Neural progenitor cell (in vitro differentiated cells): ENCODE results near the gene OPTC. TPM values are rescaled to one million over a fixed set of nuclear protein-coding genes. Genes with fewer than 3 reads are reported as not detected.
A peak's percentile ranks its signal among the peaks of the same experiment; 100 is the strongest.

ENCODE experiments used
- DNase-seq: peaks from one replicate; pipeline ENCODE4 v3.0.0-alpha.2; 2016; ENCODE audit warnings: low spot score
- H2AFZ ChIP-seq: fragments of 200-600 bp; sonication (generic); replicated peaks from 2 replicates; pipeline ENCODE4 v1.6.1; 2016; ENCODE audit warnings: antibody characterized with exemption
- H3F3A ChIP-seq: fragments of 200-600 bp; sonication (generic); 2 replicates; pipeline ENCODE4 v1.6.1; 2016; ENCODE audit warnings: antibody characterized with exemption, low read depth
- H3K27ac ChIP-seq: fragments of 200-600 bp; sonication (generic); 2 replicates; pipeline ENCODE4 v1.5.1; 2016; ENCODE audit warnings: mild to moderate bottlenecking
- H3K27me3 ChIP-seq: fragments of 200-600 bp; sonication (generic); 2 replicates; pipeline ENCODE4 v1.6.1; 2016; ENCODE audit warnings: mild to moderate bottlenecking, moderate library complexity
- H3K36me3 ChIP-seq: fragments of 200-600 bp; sonication (generic); 2 replicates; pipeline ENCODE4 v1.5.1; 2016
- H3K4me1 ChIP-seq: fragments of 200-600 bp; sonication (generic); 2 replicates; pipeline ENCODE4 v1.6.1; 2016; ENCODE audit warnings: mixed run types
- H3K4me2 ChIP-seq: fragments of 200-600 bp; sonication (generic); 2 replicates; pipeline ENCODE4 v1.6.1; 2016
- H3K4me3 ChIP-seq: fragments of 200-600 bp; sonication (generic); 2 replicates; pipeline ENCODE4 v1.5.1; 2016
- H3K79me2 ChIP-seq: fragments of 200-600 bp; sonication (generic); 2 replicates; pipeline ENCODE4 v1.6.1; 2016; ENCODE audit warnings: low read depth
- H3K9ac ChIP-seq: fragments of 200-600 bp; sonication (generic); 2 replicates; pipeline ENCODE4 v1.6.1; 2016
- H3K9me3 ChIP-seq: fragments of 200-600 bp; sonication (generic); 2 replicates; pipeline ENCODE4 v1.5.1; 2016; ENCODE audit warnings: low read depth
- H4K20me1 ChIP-seq: fragments of 200-600 bp; sonication (generic); 2 replicates; pipeline ENCODE4 v1.6.1; 2016; ENCODE audit warnings: low read depth
- H3K27ac Mint-ChIP-seq: 3 replicates; pipeline ENCODE4 v1.8.0; 2021; ENCODE audit warnings: mixed read lengths
- H3K27me3 Mint-ChIP-seq: 2 replicates; pipeline ENCODE4 v1.8.0; 2022; ENCODE audit warnings: low read depth, mild to moderate bottlenecking, inconsistent platforms, moderate library complexity, mixed read lengths; ENCODE audit not compliant: insufficient read depth
- H3K36me3 Mint-ChIP-seq: 3 replicates; pipeline ENCODE4 v1.8.0; 2021; ENCODE audit warnings: mixed read lengths
- H3K4me1 Mint-ChIP-seq: 3 replicates; pipeline ENCODE4 v1.8.0; 2021; ENCODE audit warnings: mixed read lengths
- H3K4me3 Mint-ChIP-seq: 3 replicates; pipeline ENCODE4 v1.8.0; 2021; ENCODE audit warnings: mild to moderate bottlenecking, moderate library complexity, mixed read lengths
- H3K9me3 Mint-ChIP-seq: 3 replicates; pipeline ENCODE4 v1.8.0; 2020; ENCODE audit warnings: mixed read lengths
- EZH2 ChIP-seq: fragments of 200-600 bp; sonication (generic); IDR thresholded peaks from 2 replicates; pipeline ENCODE4 v1.6.1; 2017; ENCODE audit warnings: antibody characterized with exemption, mild to moderate bottlenecking, moderate library complexity
- EZH2phosphoT487 ChIP-seq: fragments of 200-600 bp; sonication (generic); IDR thresholded peaks from 2 replicates; pipeline ENCODE4 v1.6.1; 2017; ENCODE audit warnings: antibody characterized with exemption
- total RNA-seq: library from RNA; depleted of rRNA; stranded (reverse); fragments of >200 nt; gene quantifications from 2 replicates; pipeline ENCODE4 v1.2.3, GENCODE V29; 2015; ENCODE audit warnings: low replicate concordance
- TF ChIP-seq, protein P1 (sequence below): fragments of 200-600 bp; sonication (generic); IDR thresholded peaks from 2 replicates; pipeline ENCODE4 v1.5.1; 2017; ENCODE audit warnings: antibody characterized with exemption, mild to moderate bottlenecking

Gene OPTC
- total RNA-seq, 1 donor from 2014 or later: not detected

DNA sequence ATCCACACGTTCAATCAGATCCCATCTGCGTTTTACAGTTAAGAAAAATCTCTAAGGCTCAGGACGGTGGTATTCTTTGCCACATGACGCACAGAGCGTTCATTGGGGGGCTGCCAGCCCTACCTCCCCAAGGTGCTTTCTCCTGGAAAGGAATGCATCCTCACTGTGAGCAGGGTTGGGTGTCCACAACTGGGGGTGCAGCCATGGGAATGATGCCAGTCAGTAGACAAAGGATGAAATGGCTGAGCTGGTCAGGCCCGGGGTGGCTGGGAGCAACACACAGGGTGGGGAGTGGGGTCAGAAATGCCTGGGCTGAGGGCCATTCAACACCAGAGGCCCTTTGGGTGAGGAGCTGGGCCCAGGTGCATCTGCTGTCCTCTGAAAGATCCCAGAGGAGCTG, 25.9 kb downstream of the OPTC start:
- no peak overlapping the region for H3K4me3 Mint-ChIP-seq
- Histone ChIP-seq H3K9me3 (no peaks in the 10 kb centered on the region), H3K4me1 (peaks cover 44% of the 10 kb centered on the region), H4K20me1 (no peaks in the 10 kb centered on the region), H2AFZ (no peak overlapping the region), H3K9ac (no peak overlapping the region), H3K27me3 (no peaks in the 10 kb centered on the region), H3K4me2 (no peak overlapping the region), H3K79me2 (no peaks in the 10 kb centered on the region), H3K4me3 (no peak overlapping the region), H3K27ac (no peak overlapping the region), H3F3A (peaks cover 12% of the 10 kb centered on the region), H3K36me3 (no peaks in the 10 kb centered on the region)
- H3K27ac Mint-ChIP-seq: peak overlapping the region; percentile 64
- H3K36me3 Mint-ChIP-seq: no peaks in the 10 kb centered on the region
- no peak for DNase-seq
- peaks cover 20% of the 10 kb centered on the region for H3K27me3 Mint-ChIP-seq
- peaks cover 89% of the 10 kb centered on the region for H3K4me1 Mint-ChIP-seq
- TF ChIP-seq, protein P1, sequence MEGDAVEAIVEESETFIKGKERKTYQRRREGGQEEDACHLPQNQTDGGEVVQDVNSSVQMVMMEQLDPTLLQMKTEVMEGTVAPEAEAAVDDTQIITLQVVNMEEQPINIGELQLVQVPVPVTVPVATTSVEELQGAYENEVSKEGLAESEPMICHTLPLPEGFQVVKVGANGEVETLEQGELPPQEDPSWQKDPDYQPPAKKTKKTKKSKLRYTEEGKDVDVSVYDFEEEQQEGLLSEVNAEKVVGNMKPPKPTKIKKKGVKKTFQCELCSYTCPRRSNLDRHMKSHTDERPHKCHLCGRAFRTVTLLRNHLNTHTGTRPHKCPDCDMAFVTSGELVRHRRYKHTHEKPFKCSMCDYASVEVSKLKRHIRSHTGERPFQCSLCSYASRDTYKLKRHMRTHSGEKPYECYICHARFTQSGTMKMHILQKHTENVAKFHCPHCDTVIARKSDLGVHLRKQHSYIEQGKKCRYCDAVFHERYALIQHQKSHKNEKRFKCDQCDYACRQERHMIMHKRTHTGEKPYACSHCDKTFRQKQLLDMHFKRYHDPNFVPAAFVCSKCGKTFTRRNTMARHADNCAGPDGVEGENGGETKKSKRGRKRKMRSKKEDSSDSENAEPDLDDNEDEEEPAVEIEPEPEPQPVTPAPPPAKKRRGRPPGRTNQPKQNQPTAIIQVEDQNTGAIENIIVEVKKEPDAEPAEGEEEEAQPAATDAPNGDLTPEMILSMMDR: no peak
- TF ChIP-seq EZH2phosphoT487 (no peak), EZH2 (no peak)
- H3K9me3 Mint-ChIP-seq: no peaks in the 10 kb centered on the region

DNA sequence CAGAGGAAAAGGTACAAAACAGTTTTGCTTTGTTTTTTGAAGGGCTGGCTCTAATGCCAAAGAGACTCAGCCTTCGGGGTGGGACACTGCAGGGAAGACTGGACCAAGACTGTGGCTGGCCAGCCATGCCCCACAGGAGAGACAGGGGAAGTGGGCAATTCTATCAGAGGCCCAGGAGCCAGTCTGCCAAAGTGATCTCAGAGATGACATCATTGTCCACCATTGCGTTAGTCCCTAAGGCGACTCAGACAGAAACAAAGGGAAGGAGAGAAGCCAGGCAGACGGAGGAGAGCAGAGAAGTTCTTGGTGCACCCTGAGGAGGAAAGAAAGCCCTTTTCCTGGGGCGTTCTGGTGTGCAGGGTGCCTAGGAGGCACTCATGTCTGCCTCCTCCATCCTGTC, 26.4 kb downstream of the OPTC start:
- peak overlapping the region; percentile 64 for H3K27ac Mint-ChIP-seq

DNA sequence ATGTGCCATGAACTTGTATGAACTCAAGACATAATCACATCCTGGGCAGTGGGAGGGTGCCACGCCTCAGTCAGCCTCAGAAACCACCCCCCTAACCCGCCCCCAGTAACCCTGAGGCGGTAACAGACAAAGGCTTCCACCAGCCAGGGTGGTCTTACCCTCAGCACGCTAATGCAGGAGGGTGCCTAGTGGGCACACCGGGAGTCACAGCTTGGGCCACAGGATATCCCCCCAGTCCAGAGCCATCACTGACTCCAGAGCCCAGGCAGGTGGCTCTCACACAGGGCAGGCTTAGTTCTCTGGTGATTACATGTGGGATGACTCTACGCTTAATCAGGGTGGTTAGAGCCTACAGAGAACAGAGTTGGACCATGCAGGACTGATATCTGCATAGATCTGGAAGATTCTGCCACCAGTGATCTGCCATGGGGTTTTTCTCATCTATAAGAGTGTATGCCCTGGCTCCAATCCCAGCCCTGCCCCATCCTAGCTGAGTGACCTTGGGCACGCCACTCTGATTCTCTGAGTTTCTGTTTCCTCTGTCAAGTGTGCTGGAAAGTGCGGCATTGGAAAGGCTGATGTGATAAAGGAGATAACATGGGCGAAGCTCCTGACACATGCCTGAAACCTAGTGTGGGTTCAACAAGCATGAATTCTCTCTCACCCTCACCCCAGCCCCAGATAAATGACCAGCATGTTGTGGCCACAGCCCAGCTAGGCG, 27.3 kb downstream of the OPTC start:
- H3K27me3 ChIP-seq: no peaks in the 10 kb centered on the region
- H3K4me2 ChIP-seq: peak overlapping the region; percentile 58
- Mint-ChIP-seq H3K4me3 (peak overlapping the region; percentile 19), H3K9me3 (no peaks in the 10 kb centered on the region), H3K27me3 (peaks cover 19% of the 10 kb centered on the region), H3K27ac (peak overlapping the region; percentile 70), H3K4me1 (peaks cover 84% of the 10 kb centered on the region), H3K36me3 (no peaks in the 10 kb centered on the region)
- H2AFZ ChIP-seq: no peak overlapping the region
- TF ChIP-seq EZH2phosphoT487 (no peak), EZH2 (no peak)
- TF ChIP-seq, protein P1: no peak
- no peak overlapping the region for H3K9ac ChIP-seq
- no peak overlapping the region for H3K27ac ChIP-seq
- H3K4me1 ChIP-seq: peaks cover 49% of the 10 kb centered on the region
- H3K4me3 ChIP-seq: no peak overlapping the region
- H3K36me3 ChIP-seq: no peaks in the 10 kb centered on the region
- no peaks in the 10 kb centered on the region for H3K9me3 ChIP-seq
- no peaks in the 10 kb centered on the region for H4K20me1 ChIP-seq
- H3K79me2 ChIP-seq: no peaks in the 10 kb centered on the region
- peaks cover 12% of the 10 kb centered on the region for H3F3A ChIP-seq
- DNase-seq: no peak

More for the DNA sequence above, 26.4 kb downstream of the OPTC start:
- H3K4me3 ChIP-seq: no peak overlapping the region
- H3F3A ChIP-seq: peaks cover 12% of the 10 kb centered on the region
- H2AFZ ChIP-seq: no peak overlapping the region
- no peak overlapping the region for H3K4me2 ChIP-seq
- no peaks in the 10 kb centered on the region for H3K9me3 ChIP-seq
- no peaks in the 10 kb centered on the region for H3K36me3 ChIP-seq
- H3K27ac ChIP-seq: no peak overlapping the region
- H3K9ac ChIP-seq: no peak overlapping the region
- no peaks in the 10 kb centered on the region for H3K27me3 ChIP-seq
- H3K4me3 Mint-ChIP-seq: no peak overlapping the region
- H4K20me1 ChIP-seq: no peaks in the 10 kb centered on the region
- no peaks in the 10 kb centered on the region for H3K36me3 Mint-ChIP-seq
- no peaks in the 10 kb centered on the region for H3K79me2 ChIP-seq
- H3K4me1 ChIP-seq: peaks cover 48% of the 10 kb centered on the region
- peaks cover 88% of the 10 kb centered on the region for H3K4me1 Mint-ChIP-seq
- peaks cover 19% of the 10 kb centered on the region for H3K27me3 Mint-ChIP-seq
- DNase-seq: no peak
- no peaks in the 10 kb centered on the region for H3K9me3 Mint-ChIP-seq
- TF ChIP-seq EZH2phosphoT487: no peak
- TF ChIP-seq EZH2: no peak
- TF ChIP-seq, protein P1: no peak
